GM23338 (cell line): ENCODE data around the gene UNC93A.

Experiments used
- EZH2 ChIP-seq: fragments of 200-600 bp; sonication (generic); IDR thresholded peaks from one replicate; pipeline ENCODE4 v1.8.0; 2017; ENCODE audit warnings: antibody characterized with exemption, mild to moderate bottlenecking, low read depth; ENCODE audit not compliant: unreplicated experiment
- EZH2phosphoT487 ChIP-seq: fragments of 200-600 bp; sonication (generic); IDR thresholded peaks from one replicate; pipeline ENCODE4 v1.8.1; 2018; ENCODE audit warnings: antibody characterized with exemption; ENCODE audit not compliant: unreplicated experiment
- JUNB ChIP-seq: IDR thresholded peaks from one replicate; pipeline ENCODE4 v1.6.1; 2016; ENCODE audit warnings: antibody characterized with exemption; ENCODE audit not compliant: unreplicated experiment
- POLR2AphosphoS5 ChIP-seq: IDR thresholded peaks from 2 replicates; pipeline ENCODE4 v1.6.1; 2016; ENCODE audit warnings: antibody characterized with exemption, low read depth
- TF ChIP-seq, protein P1 (sequence below), 2 experiments: fragments of 200-600 bp in 1 of 2; sonication (generic) in 1 of 2; conservative IDR thresholded peaks; 2 replicates each; pipeline versions ENCODE4 v1.5.1 to v1.6.1; 2016 to 2017; ENCODE audit warnings: antibody characterized with exemption in 2 of 2, low read depth in 2 of 2, mild to moderate bottlenecking in 2 of 2, moderate library complexity in 1 of 2
- TF ChIP-seq, protein P2 (sequence below): IDR thresholded peaks from one replicate; pipeline ENCODE4 v1.6.1; 2018; ENCODE audit warnings: antibody characterized with exemption; ENCODE audit not compliant: unreplicated experiment
- TF ChIP-seq, protein P3 (sequence below): IDR thresholded peaks from 2 replicates; pipeline ENCODE4 v1.6.1; 2016; ENCODE audit warnings: antibody characterized with exemption

DNA sequence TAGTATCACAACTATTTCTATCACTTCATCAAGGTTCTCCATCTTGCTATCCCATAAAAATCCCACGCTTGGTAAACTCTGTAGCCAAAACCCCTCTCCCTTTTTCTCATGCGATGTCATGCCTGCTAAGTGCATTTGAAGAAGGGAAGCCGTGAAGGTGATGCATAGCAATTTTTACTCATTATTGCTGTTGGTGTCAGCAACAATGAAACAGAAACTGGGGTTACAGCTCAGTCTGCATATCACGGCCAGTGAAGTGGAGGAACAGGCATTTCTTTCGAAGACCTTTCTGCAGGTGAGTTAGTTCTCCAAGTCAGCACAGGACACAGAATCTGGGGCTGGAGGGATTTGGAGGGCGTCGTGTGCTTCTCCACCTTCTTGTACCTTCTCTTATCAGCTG is 5.8 kb downstream of the UNC93A start:
- TF ChIP-seq, protein P1, sequence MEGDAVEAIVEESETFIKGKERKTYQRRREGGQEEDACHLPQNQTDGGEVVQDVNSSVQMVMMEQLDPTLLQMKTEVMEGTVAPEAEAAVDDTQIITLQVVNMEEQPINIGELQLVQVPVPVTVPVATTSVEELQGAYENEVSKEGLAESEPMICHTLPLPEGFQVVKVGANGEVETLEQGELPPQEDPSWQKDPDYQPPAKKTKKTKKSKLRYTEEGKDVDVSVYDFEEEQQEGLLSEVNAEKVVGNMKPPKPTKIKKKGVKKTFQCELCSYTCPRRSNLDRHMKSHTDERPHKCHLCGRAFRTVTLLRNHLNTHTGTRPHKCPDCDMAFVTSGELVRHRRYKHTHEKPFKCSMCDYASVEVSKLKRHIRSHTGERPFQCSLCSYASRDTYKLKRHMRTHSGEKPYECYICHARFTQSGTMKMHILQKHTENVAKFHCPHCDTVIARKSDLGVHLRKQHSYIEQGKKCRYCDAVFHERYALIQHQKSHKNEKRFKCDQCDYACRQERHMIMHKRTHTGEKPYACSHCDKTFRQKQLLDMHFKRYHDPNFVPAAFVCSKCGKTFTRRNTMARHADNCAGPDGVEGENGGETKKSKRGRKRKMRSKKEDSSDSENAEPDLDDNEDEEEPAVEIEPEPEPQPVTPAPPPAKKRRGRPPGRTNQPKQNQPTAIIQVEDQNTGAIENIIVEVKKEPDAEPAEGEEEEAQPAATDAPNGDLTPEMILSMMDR (conservative IDR thresholded peaks at IDR 0.05; ENCODE audit: low read depth in 2 of 2), result no peak
- TF ChIP-seq JUNB (no peak), POLR2AphosphoS5 (no peak), EZH2 (no peak), EZH2phosphoT487 (no peak)
- TF ChIP-seq, protein P2, sequence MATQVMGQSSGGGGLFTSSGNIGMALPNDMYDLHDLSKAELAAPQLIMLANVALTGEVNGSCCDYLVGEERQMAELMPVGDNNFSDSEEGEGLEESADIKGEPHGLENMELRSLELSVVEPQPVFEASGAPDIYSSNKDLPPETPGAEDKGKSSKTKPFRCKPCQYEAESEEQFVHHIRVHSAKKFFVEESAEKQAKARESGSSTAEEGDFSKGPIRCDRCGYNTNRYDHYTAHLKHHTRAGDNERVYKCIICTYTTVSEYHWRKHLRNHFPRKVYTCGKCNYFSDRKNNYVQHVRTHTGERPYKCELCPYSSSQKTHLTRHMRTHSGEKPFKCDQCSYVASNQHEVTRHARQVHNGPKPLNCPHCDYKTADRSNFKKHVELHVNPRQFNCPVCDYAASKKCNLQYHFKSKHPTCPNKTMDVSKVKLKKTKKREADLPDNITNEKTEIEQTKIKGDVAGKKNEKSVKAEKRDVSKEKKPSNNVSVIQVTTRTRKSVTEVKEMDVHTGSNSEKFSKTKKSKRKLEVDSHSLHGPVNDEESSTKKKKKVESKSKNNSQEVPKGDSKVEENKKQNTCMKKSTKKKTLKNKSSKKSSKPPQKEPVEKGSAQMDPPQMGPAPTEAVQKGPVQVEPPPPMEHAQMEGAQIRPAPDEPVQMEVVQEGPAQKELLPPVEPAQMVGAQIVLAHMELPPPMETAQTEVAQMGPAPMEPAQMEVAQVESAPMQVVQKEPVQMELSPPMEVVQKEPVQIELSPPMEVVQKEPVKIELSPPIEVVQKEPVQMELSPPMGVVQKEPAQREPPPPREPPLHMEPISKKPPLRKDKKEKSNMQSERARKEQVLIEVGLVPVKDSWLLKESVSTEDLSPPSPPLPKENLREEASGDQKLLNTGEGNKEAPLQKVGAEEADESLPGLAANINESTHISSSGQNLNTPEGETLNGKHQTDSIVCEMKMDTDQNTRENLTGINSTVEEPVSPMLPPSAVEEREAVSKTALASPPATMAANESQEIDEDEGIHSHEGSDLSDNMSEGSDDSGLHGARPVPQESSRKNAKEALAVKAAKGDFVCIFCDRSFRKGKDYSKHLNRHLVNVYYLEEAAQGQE, result no peak
- TF ChIP-seq, protein P3, sequence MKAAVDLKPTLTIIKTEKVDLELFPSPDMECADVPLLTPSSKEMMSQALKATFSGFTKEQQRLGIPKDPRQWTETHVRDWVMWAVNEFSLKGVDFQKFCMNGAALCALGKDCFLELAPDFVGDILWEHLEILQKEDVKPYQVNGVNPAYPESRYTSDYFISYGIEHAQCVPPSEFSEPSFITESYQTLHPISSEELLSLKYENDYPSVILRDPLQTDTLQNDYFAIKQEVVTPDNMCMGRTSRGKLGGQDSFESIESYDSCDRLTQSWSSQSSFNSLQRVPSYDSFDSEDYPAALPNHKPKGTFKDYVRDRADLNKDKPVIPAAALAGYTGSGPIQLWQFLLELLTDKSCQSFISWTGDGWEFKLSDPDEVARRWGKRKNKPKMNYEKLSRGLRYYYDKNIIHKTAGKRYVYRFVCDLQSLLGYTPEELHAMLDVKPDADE, result no peak
